K562 (cell line): Measurements from ENCODE around the gene NT5DC1. TPM values are rescaled to one million over a fixed set of nuclear protein-coding genes. Genes with fewer than 3 reads are reported as not detected.

Experiments
- FOXP1 ChIP-seq: sonication (generic); formaldehyde crosslinking; IDR thresholded peaks from 2 replicates; pipeline ENCODE4 v1.8.0; 2022; ENCODE audit warnings: mild to moderate bottlenecking, missing genetic modification reagents
- GMEB1 ChIP-seq: fragments of 250-450 bp; sonication (Bioruptor Pico); IDR thresholded peaks from 2 replicates; pipeline ENCODE4 v1.4.0; 2020; ENCODE audit warnings: mild to moderate bottlenecking
- HINFP ChIP-seq: fragments of 450-650 bp; conservative IDR thresholded peaks from 2 replicates; pipeline ENCODE4 v1.6.1; 2016; ENCODE audit warnings: missing genetic modification characterization, low read depth, mild to moderate bottlenecking, control low read depth, missing compliant biosample characterization
- HNRNPLL ChIP-seq: fragments of 200-400 bp; formaldehyde crosslinking; IDR thresholded peaks from 2 replicates; pipeline ENCODE4 v1.6.1; 2017; ENCODE audit warnings: low read length, low read depth, mild to moderate bottlenecking; ENCODE audit not compliant: poor library complexity, severe bottlenecking
- KHSRP ChIP-seq: fragments of 450-650 bp; IDR thresholded peaks from 2 replicates; pipeline ENCODE4 v1.6.1; 2017
- KLF1 ChIP-seq: fragments of 450-650 bp; IDR thresholded peaks from 2 replicates; pipeline ENCODE4 v1.6.1; 2016; ENCODE audit warnings: missing genetic modification characterization, missing compliant biosample characterization
- NR2C2 ChIP-seq, 2 experiments: fragments of 200-800 bp in 1 of 2; sonication (Bioruptor generic) in 1 of 2; sonication (generic) in 1 of 2; formaldehyde crosslinking in 1 of 2; IDR thresholded peaks; 2 replicates each; pipeline versions ENCODE4 v1.6.1 to v1.8.0; 2016 to 2022; ENCODE audit warnings: mild to moderate bottlenecking in 1 of 2, missing compliant biosample characterization in 1 of 2, missing genetic modification characterization in 1 of 2, missing genetic modification reagents in 1 of 2
- ZBTB40 ChIP-seq, 2 experiments: fragments of 450-650 bp in 1 of 2; sonication (generic) in 1 of 2; formaldehyde crosslinking in 1 of 2; IDR thresholded peaks; 2 replicates each; pipeline versions ENCODE4 v1.7.1 to v1.9.0; 2016 to 2022; ENCODE audit warnings: inconsistent platforms in 1 of 2, mild to moderate bottlenecking in 1 of 2, missing genetic modification reagents in 1 of 2
- ZNF140 ChIP-seq: fragments of 250-450 bp; sonication (Bioruptor Pico); IDR thresholded peaks from 2 replicates; pipeline ENCODE4 v1.8.0; 2021; ENCODE audit warnings: moderate library complexity, mild to moderate bottlenecking, inconsistent platforms
- ZNF584 ChIP-seq: fragments of 200-800 bp; sonication (Bioruptor generic); IDR thresholded peaks from 2 replicates; pipeline ENCODE4 v1.6.1; 2016; ENCODE audit warnings: low read depth, mild to moderate bottlenecking, missing genetic modification characterization, missing compliant biosample characterization
- polyA plus RNA-seq, 8 experiments: library from polyadenylated mRNA; depleted of rRNA in 4 of 8; stranded (reverse) in 5 of 8; unstranded in 3 of 8; fragments of >200 nt; fragmentation: Nextera tagmentation in 2 of 8; fragmentation: Illumina TruSeq in 1 of 8; extraction: Ambion mirVana in 2 of 8; extraction: Trizol in 1 of 8; gene quantifications; 2 replicates each; pipeline versions ENCODE4 v1.2.1 to v1.2.3, GENCODE V29; 2011 to 2014; ENCODE audit warnings: inconsistent platforms in 1 of 8, missing spikeins in 1 of 8
- total RNA-seq, 7 experiments: library from RNA; depleted of rRNA in 6 of 7; stranded (reverse); fragments of >200 nt in 6 of 7; fragmentation: Illumina TruSeq in 2 of 7; extraction: Trizol in 2 of 7; gene quantifications; 2 replicates each; pipeline versions ENCODE4 v1.2.1 to v1.2.3, GENCODE V29; 2011 to 2021; ENCODE audit warnings: low replicate concordance in 1 of 7

The NT5DC1 gene
- total and polyA plus RNA-seq, 9 of the 15 experiments (the other 6 are each of a cell fraction or from before 2014, with no cell fraction given): 4.9 to 28.5 (median 16.3) TPM

- TF ChIP-seq GMEB1 (peak; percentile 60), ZNF584 (CRISPR knock-in tag) (no peak), HINFP (peak; percentile 84), FOXP1 (CRISPR knock-in tag) (no peak), ZBTB40 (IDR thresholded peaks at IDR 0.05) (peak; percentile 62; the same call in 1 of the 2 replicates), ZBTB40 (CRISPR knock-in tag; IDR thresholded peaks at IDR 0.05) (no peak), ZNF140 (CRISPR knock-in tag) (no peak), NR2C2 (CRISPR knock-in tag; IDR thresholded peaks at IDR 0.05) (no peak), NR2C2 (tag; IDR thresholded peaks at IDR 0.05) (peak; percentile 93), HNRNPLL (peak; percentile 91), KHSRP (no peak), KLF1 (tag) (peak; percentile 66; the same call in 1 of the 2 replicates)
These were observed at the start of gene NT5DC1 (continued) for GRCh38 chr6:116100419-116101301.
